Left lung (tissue), 10 donors: ENCODE results near the gene TMEM229A. TPM values are rescaled to one million over a fixed set of nuclear protein-coding genes. Genes with fewer than 3 reads are reported as not detected.
"Not testable (repeated sequence)": the region's sequence is repeated elsewhere in the genome, so short reads cannot be mapped to it uniquely, and the experiment has no call there.

Experiments
- ATAC-seq: fragments of 200-7000 bp; cut with Tn5 transposase; one replicate; pipeline ENCODE4 v1.9.1; 2020; ENCODE audit warnings: moderate library complexity
- DNase-seq, 4 donors: peaks; one replicate each; pipeline ENCODE4 v3.0.0-alpha.2; 2013 to 2020
- H3K27ac ChIP-seq, 2 donors: fragments of 200-600 bp; sonication (generic) in 1 of 2; one replicate each; pipeline versions ENCODE4 v1.5.0 to v1.8.0; 2020 to 2021
- H3K27me3 ChIP-seq, 2 donors: fragments of 200-600 bp; sonication (generic) in 1 of 2; one replicate each; pipeline versions ENCODE4 v1.5.0 to v1.8.0; 2020 to 2021
- H3K36me3 ChIP-seq, 2 donors: fragments of 200-600 bp; sonication (generic) in 1 of 2; one replicate each; pipeline versions ENCODE4 v1.5.0 to v1.8.0; 2020 to 2021
- H3K4me1 ChIP-seq, 2 donors: fragments of 200-600 bp; one replicate each; pipeline ENCODE4 v1.8.0; 2021
- H3K4me3 ChIP-seq, 2 donors: fragments of 200-600 bp; sonication (generic) in 1 of 2; one replicate each; pipeline versions ENCODE4 v1.5.0 to v1.8.0; 2020 to 2021; ENCODE audit warnings: mild to moderate bottlenecking in 1 of 2
- H3K9me3 ChIP-seq, 2 donors: fragments of 200-600 bp; sonication (generic) in 1 of 2; one replicate each; pipeline versions ENCODE4 v1.5.0 to v1.8.0; 2020 to 2021
- intact Hi-C, 2 donors: fragments of 100-400 bp; cut with DNase I; formaldehyde crosslinking; loops; one replicate each; pipeline versions ENCODE4 v1.11.2 to v1.14.2; 2022
- polyA plus RNA-seq, 6 donors: library from polyadenylated mRNA; unstranded; fragments of 120-200 nt; gene quantifications; one replicate each; pipeline ENCODE4 v1.2.1, GENCODE V29; 2013; ENCODE audit not compliant: insufficient read length in 6 of 6
- total RNA-seq, 2 donors: library from RNA; stranded (reverse); fragmentation: NEBNext Ultra II Directional; extraction: Animal tissue kit (Norgen Biotek cat#: 25700); gene quantifications; one replicate each; pipeline ENCODE4 v1.2.1, GENCODE V29; 2021
- TF ChIP-seq, protein P1 (sequence below), 2 donors: fragments of 200-600 bp; sonication (generic) in 1 of 2; IDR thresholded peaks; one replicate each; pipeline versions ENCODE4 v1.5.0 to v1.8.0; 2021; ENCODE audit warnings: antibody characterized with exemption in 2 of 2
- donor health status: DM: no; HTN: yes; CAD: no.
- donor health status: DM: no; HTN: no; CAD: no.

The TMEM229A gene
- total and polyA plus RNA-seq, 8 donors, result 0.13 to 1.6 (median 1.1) TPM

DNA sequence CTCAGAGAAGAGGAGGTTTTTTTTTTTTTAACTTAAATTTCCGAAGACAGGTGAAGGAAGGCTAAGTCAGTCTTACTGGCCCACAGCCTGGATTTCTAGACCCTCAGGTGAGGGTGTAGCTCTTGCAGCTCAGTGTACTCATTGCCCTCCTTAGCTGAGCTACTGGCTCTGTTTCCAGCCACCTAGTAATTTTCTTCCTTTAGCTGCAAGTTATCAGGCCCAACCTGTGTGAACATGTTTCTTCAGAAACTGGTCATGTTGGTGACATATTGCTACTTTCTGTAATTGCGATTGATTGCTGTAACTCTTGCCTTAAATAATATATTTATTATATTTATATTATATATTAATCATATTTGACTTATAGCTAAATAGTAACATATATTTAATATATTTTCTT lies 10.0 kb upstream of the TMEM229A start:
- Histone ChIP-seq H3K27me3 (no peaks in the 10 kb centered on the region), H3K4me3 (no peak overlapping the region), H3K27ac (no peak overlapping the region), H3K36me3 (no peaks in the 10 kb centered on the region), H3K4me1 (no peaks in the 10 kb centered on the region), H3K9me3 (no peaks in the 10 kb centered on the region)
- TF ChIP-seq, protein P1, sequence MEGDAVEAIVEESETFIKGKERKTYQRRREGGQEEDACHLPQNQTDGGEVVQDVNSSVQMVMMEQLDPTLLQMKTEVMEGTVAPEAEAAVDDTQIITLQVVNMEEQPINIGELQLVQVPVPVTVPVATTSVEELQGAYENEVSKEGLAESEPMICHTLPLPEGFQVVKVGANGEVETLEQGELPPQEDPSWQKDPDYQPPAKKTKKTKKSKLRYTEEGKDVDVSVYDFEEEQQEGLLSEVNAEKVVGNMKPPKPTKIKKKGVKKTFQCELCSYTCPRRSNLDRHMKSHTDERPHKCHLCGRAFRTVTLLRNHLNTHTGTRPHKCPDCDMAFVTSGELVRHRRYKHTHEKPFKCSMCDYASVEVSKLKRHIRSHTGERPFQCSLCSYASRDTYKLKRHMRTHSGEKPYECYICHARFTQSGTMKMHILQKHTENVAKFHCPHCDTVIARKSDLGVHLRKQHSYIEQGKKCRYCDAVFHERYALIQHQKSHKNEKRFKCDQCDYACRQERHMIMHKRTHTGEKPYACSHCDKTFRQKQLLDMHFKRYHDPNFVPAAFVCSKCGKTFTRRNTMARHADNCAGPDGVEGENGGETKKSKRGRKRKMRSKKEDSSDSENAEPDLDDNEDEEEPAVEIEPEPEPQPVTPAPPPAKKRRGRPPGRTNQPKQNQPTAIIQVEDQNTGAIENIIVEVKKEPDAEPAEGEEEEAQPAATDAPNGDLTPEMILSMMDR (IDR thresholded peaks at IDR 0.05), result no peak
- ATAC-seq (no peak), DNase-seq (no peak)
- intact Hi-C loops, result no loop called here

DNA sequence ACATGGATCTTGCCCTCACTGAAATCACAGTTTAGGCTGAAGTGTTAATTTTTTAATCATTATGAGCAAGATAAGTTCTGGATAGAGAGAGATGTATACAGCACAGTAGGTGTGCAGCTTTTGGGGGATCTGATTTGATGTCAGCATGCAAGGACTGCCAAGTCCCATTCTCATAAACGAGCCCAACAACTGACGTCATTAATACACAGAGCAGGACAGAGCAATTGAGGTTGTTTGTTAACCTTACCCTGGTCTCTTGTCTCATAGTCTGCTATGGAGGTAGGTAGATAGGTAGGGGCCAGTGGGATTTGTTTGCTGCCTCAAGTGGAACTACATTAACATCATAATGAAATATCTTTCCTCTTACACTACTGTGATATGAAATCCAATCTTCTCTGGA lies 8.6 kb upstream of the TMEM229A start:
- H3K27ac ChIP-seq, result no peak overlapping the region
- TF ChIP-seq, protein P1 (IDR thresholded peaks at IDR 0.05), result no peak
- H3K36me3 ChIP-seq, result no peaks in the 10 kb centered on the region
- no peaks in the 10 kb centered on the region for H3K9me3 ChIP-seq
- ATAC-seq, result no peak
- H3K27me3 ChIP-seq, result no peaks in the 10 kb centered on the region
- H3K4me1 ChIP-seq, result no peaks in the 10 kb centered on the region
- DNase-seq, result no peak
- intact Hi-C loops, result no loop called here
- no peak overlapping the region for H3K4me3 ChIP-seq

DNA sequence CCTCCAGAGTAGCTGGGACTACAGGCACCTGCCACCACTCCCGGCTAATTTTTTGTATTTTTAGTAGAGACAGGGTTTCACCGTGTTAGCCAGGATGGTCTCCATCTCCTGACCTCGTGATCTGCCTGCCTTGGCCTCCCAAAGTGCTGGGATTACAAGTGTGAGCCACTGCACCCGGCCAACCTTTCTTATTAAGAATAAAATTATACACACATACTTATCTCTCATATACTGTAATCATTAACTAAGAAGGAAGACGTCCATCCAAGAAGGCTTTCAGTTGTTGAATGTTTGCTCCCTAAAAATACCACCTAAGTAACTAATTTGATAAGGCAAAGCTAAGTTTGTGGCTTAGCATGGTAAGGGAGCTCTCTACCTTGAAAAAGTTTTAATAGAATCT lies 5.0 kb upstream of the TMEM229A start:
- peaks cover 9 to 21% of the 10 kb centered on the region in 2 donors for H3K27me3 ChIP-seq
- DNase-seq, H3K36me3 ChIP-seq, H3K4me3 ChIP-seq, H3K4me1 ChIP-seq, ATAC-seq, intact Hi-C loops, H3K9me3 ChIP-seq, H3K27ac ChIP-seq: not testable (repeated sequence)

DNA sequence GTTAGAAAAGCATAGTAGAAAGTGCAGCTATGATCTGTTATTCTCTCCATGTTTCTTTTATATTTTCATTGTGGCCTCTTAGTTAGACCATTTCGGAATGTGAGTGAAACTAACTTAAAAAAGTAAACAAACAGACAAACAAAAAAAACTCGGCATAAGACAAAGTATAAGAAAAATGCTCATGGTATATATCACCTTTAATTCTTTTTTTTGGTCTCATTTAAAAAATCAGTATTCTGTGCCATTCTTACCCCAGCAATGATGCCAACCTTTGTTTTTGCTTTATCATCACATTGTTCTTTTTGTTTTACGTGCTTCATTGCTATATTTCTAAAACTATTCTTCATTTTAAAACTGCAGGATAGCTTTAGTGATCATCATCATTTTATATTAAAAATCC lies 2.8 kb upstream of the TMEM229A start:
- Histone ChIP-seq H3K9me3 (no peaks in the 10 kb centered on the region), H3K27ac (no peak overlapping the region), H3K4me1 (peaks cover 6 to 12% of the 10 kb centered on the region in 2 donors), H3K36me3 (no peaks in the 10 kb centered on the region), H3K27me3 (peaks cover 27 to 43% of the 10 kb centered on the region in 2 donors), H3K4me3 (no peak overlapping the region)
- TF ChIP-seq, protein P1 (IDR thresholded peaks at IDR 0.05), result no peak
- DNase-seq (no peak), ATAC-seq (no peak)
- intact Hi-C loops, result no loop called here

DNA sequence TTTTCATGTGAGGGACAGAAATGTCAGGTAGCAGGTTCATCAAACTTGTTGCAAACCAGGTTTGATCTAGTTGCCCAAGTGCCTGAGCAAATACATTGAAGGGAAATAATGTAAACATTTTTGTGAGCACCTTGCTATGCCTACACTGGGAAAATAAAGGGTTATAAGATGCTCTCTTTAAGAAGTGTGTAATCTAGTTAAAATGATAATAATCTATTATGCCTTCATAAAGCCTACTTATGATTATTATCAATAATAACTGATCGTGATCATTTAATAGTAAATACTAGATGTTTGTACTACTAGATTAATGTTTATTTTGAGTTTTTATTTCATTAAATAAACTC lies 1.9 kb upstream of the TMEM229A start:
- TF ChIP-seq, protein P1 (IDR thresholded peaks at IDR 0.05), result no peak
- Histone ChIP-seq H3K27me3 (peaks cover 27 to 53% of the 10 kb centered on the region in 2 donors), H3K36me3 (no peaks in the 10 kb centered on the region), H3K4me1 (peaks cover 6 to 12% of the 10 kb centered on the region in 2 donors), H3K27ac (no peak overlapping the region), H3K4me3 (no peak overlapping the region), H3K9me3 (no peaks in the 10 kb centered on the region)
- DNase-seq (no peak), ATAC-seq (no peak)
- intact Hi-C loops, result no loop called here
